GM12865 (cell line): ENCODE results near the gene SOX13.

Experiments used
- DNase-seq: peaks from one replicate; pipeline ENCODE4 v3.0.0; 2010; ENCODE audit warnings: low read depth
- H3K4me3 ChIP-seq: 2 replicates; pipeline ENCODE4 v1.5.1; 2011; ENCODE audit warnings: mild to moderate bottlenecking, low read depth, low read length, control low read depth
- TF ChIP-seq, protein P1 (sequence below): IDR thresholded peaks from 2 replicates; pipeline ENCODE4 v1.5.1; 2011; ENCODE audit warnings: low read length, control low read depth, low read depth, inconsistent platforms; ENCODE audit not compliant: insufficient read depth; ENCODE audit errors: missing control alignments

The SOX13 gene

GRCh38 chr1:204033306-204033705, 39.6 kb upstream of the SOX13 start:
- TF ChIP-seq, protein P1, sequence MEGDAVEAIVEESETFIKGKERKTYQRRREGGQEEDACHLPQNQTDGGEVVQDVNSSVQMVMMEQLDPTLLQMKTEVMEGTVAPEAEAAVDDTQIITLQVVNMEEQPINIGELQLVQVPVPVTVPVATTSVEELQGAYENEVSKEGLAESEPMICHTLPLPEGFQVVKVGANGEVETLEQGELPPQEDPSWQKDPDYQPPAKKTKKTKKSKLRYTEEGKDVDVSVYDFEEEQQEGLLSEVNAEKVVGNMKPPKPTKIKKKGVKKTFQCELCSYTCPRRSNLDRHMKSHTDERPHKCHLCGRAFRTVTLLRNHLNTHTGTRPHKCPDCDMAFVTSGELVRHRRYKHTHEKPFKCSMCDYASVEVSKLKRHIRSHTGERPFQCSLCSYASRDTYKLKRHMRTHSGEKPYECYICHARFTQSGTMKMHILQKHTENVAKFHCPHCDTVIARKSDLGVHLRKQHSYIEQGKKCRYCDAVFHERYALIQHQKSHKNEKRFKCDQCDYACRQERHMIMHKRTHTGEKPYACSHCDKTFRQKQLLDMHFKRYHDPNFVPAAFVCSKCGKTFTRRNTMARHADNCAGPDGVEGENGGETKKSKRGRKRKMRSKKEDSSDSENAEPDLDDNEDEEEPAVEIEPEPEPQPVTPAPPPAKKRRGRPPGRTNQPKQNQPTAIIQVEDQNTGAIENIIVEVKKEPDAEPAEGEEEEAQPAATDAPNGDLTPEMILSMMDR: no peak

GRCh38 chr1:204036882-204037655, 35.8 kb upstream of the SOX13 start:
- no peak for DNase-seq

More at GRCh38 chr1:204033306-204033705, 39.6 kb upstream of the SOX13 start:
- H3K4me3 ChIP-seq: no peak overlapping the region
- DNase-seq: no peak

DNA sequence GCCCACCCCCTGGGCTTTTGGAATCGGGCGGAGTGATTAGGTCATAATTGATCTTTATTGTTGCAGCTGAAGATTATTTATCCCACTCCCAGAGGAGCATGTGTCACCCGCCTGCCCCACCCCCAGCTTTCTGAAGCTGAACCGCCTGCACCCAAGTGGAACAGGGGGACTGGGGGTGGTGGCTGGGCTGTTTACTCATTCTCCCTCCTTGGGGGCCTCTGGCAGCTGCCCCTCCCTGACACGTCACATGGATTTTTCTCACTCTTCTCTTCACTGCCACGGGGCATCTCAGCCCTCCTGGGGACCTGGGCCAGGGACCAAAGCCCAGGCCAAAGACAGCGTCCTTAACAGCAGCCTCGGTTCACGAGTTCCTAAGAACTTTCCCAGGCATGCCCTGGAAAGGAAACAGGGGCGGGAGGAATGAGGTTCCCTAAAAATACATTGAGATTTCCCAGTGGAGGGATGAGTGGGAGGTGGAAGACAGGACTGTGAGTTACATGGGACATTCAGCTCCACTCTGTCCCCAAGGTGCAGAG, 31.6 kb upstream of the SOX13 start:
- DNase-seq: no peak
- no peak overlapping the region for H3K4me3 ChIP-seq
- TF ChIP-seq, protein P1: no peak

More at GRCh38 chr1:204036882-204037655, 35.8 kb upstream of the SOX13 start:
- TF ChIP-seq, protein P1: no peak
- no peak overlapping the region for H3K4me3 ChIP-seq

DNA sequence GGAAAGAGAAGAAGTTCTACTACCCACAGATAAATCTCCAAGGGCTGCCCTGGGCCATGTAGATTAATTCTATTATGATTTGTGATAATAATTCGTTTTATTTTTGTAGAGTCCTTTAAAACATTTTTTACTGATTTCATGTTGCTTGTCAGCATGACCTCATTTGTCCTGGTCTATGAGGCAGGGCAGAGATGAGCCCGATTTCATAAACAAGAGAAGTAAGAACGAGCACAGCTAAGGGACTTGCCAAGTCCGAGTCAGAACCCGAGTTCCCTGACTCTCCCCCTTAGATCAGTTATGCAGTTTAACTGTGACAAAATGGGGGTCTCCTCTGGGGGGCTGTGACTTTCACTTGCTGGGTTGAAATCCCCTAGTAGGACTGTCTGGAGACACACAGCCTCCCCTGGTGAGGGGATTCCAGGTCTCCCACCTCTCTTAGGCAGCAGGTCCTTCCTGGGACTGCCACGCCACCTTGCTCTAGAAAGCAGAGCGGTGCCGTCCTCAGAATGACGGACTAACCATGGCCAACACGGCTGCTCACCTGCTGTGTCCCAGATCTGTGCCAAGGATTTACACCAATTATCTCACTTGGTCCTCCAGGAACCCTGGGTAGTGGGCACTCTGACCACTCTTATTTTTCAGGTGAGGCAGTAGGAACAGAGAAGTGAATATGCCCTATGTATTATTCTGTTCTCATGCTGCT, 31.0 kb upstream of the SOX13 start:
- DNase-seq: peak; percentile 6
- H3K4me3 ChIP-seq: no peak overlapping the region
- TF ChIP-seq, protein P1: no peak

GRCh38 chr1:204042516-204042915, 30.4 kb upstream of the SOX13 start:
- TF ChIP-seq, protein P1: no peak
- DNase-seq: no peak
- H3K4me3 ChIP-seq: no peak overlapping the region

DNA sequence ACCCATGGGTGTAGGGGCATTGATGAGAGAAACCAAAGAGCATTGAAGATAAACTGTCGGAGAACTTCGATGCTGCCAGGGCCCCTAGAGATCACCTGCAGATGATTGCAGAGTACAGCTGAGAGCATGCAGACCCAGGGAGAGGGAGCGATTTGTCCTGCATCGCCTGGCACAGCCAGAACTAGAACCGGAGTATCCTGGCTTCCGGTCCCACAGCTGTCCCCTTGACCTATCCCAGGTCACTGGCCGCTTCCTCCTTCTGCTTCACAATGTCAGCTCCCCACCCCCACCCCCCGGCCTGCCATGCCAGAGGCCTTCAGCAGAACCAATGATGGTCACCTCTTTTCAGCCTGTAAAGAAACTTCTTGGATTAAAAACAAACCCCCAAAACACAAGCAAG, 29.2 kb upstream of the SOX13 start:
- DNase-seq: no peak
- no peak overlapping the region for H3K4me3 ChIP-seq
- TF ChIP-seq, protein P1: no peak
